DMS79 treated with DMSO at 0.1 percent for 48 hours (cell line): ENCODE results near the gene RAPGEF1.

Experiments used
- DNase-seq: peaks from one replicate; lab custom pipeline; 2025; lab: John Stamatoyannopoulos, UW

Gene RAPGEF1

DNA sequence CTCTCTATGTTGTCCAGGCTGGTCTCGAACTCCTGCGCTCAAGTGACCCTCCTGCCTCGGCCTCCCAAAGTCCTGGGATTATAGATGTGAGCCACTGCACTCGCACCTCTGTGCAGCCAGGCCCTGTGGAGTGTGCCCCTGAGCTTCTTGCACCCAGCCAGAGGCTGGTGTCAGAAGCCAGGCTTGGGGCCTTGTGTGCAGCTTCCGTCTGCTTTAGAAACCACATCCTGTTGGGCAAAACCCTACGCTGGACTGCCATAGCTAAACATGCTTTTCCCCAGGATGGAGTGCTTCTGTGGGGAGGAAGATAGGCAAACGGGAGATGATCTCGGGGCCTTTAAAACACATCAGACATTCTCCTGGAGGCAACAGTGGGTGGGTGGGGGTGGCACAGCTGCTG, 154.5 kb downstream of the RAPGEF1 start:
- no peak for DNase-seq

DNA sequence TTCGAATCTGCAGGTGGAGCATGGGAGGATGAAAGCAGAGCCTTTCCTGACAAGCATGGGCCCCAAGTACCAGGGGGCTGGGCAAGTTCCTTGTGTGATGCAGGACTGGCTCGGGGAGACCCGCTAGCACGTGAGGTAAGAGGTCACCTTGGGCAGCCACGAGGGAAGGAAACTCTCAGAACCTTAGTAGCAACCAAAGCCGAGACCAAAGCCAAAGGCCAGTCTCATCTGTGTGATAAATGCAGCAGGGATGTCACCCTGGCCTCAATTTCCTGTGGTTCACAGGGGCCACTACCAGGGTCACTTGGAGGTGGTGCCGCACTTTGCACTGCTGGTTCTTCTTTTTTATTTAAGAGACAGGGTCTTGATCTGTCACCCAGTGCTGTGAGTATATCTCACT, 155.0 kb downstream of the RAPGEF1 start:
- no peak for DNase-seq

GRCh38 chr9:131583836-131584555, 155.9 kb downstream of the RAPGEF1 start:
- no peak for DNase-seq

GRCh38 chr9:131583337-131583645, 156.6 kb downstream of the RAPGEF1 start:
- no peak for DNase-seq

GRCh38 chr9:131582466-131583336, 157.2 kb downstream of the RAPGEF1 start:
- no peak for DNase-seq

- no peak for DNase-seq
Measured at GRCh38 chr9:131582056-131582455, 157.8 kb downstream of the RAPGEF1 start.

DNA sequence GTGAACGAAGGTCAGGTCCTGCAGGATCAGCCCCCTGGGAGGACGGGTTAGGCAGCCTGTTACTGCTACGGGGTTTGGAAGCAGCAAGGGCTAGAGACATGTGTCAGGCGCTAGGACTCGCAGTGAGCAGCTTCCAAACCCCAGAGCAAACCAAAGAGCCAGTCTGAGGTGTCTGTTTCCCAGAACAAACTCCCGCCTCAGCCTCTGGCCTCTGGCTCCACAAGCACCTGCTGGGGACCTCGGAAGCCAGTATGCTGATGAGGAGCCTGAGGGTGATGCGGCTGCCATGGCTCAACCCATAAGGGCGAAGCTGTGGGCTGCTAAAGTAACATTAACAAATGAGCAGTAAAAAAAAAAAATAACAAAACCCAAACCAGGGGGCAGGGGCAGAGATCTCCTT, 159.5 kb downstream of the RAPGEF1 start:
- no peak for DNase-seq

DNA sequence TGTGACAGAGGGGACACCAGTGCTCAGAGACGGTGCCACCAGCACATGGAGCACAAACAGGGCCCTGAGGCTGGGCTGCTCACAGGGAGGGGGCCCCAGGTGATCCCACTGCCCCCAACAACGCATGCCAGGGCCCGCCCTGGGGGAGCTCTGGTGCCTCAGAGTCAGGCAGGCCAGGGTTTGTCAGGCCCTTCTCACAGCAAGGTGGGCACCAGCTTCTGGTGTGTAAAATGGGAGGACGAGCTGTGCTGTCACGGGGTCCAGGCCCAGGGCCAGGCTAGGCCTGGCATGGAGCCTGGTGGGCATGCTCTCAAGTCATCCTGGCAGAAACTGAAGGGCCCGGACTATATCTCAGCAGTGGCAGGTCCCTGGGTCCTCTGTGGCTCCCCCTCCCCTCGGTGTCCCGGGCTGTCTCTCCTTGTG, 160.1 kb downstream of the RAPGEF1 start:
- no peak for DNase-seq

DNA sequence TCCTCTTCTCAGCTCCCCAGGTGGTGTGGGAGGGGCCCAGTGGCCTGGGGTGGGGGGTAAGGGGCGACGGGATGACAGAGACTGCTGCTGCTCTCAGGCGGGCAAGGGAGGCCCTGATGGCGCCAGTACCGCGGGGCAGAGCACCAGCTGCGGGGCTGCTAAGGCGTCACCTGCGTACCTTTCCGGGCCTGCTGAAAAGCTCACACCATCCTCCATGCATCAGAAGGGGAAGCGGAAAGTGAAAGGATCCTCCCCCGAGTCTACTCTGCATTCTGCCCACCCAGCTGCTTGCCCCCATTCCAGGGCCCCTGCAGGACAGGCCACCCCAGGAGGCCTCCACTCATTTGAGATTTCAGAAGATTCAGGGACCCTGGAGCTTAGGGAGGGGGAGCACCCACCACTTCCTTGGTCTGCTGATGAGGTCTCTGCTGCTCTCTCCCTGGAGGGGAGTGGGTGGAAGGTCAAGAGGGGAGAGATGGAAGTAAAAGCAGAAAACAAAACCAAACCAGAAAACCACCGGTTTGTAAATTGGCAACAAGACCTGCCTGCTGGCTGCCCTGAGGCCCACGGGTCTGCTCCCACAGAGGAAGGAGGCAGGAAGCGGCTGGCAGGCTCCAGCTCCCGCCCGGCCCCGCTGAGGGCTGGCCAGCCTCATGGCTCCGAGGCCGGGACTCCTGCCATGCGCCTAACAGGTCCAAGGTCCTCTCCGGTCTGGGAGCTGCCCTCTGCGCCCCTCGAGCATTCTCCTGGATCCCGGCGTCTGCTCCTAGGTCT, 161.0 kb downstream of the RAPGEF1 start:
- no peak for DNase-seq

- DNase-seq, result no peak
Measured at GRCh38 chr9:131578021-131578420, 161.9 kb downstream of the RAPGEF1 start.

DNA sequence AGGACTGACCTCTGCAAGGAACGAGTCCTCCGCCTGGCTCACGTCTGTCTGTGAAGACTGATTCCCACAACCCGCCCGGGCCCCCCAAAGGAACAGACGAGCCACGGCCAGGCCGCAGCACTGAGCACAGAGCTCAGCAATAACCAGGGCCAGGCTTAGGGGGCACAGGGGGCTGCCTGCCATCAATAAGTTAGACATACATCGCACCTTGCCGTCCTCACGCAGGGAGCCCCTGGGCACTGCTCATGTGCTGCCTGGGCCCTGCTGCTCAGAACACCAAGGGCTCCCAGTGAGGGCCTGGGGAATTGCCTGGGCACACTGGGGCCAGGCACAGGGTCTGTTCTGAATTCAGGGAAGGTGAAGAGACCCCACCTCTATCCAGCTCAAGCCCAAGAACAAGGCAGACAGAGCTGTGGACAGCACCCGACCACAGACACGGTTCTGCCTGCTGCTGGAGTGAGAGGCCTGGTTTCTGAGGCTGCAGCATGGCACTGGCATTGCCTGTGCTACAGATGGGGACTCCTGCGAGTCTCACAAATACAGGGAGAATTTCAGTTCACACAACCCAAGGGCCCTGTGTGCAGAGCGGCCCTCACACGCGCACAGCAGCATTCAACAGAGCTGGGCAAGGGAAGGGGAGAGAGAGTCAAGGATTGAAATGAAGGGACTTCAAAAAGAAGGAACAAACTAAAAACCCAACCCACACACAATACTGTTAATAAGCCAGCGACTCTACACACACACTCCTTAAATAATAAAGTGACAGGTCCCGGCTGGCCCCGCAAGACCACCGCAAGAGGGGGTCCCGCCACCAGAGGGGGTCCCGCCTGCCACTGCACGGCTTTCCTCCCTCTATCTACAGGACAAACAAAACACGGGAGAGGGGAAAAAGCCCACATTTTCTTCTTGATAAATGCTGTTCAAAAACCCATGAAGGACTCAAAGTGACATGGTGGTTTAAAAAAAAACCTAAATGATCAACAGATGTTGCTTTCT, 162.6 kb downstream of the RAPGEF1 start:
- DNase-seq, result no peak

DNA sequence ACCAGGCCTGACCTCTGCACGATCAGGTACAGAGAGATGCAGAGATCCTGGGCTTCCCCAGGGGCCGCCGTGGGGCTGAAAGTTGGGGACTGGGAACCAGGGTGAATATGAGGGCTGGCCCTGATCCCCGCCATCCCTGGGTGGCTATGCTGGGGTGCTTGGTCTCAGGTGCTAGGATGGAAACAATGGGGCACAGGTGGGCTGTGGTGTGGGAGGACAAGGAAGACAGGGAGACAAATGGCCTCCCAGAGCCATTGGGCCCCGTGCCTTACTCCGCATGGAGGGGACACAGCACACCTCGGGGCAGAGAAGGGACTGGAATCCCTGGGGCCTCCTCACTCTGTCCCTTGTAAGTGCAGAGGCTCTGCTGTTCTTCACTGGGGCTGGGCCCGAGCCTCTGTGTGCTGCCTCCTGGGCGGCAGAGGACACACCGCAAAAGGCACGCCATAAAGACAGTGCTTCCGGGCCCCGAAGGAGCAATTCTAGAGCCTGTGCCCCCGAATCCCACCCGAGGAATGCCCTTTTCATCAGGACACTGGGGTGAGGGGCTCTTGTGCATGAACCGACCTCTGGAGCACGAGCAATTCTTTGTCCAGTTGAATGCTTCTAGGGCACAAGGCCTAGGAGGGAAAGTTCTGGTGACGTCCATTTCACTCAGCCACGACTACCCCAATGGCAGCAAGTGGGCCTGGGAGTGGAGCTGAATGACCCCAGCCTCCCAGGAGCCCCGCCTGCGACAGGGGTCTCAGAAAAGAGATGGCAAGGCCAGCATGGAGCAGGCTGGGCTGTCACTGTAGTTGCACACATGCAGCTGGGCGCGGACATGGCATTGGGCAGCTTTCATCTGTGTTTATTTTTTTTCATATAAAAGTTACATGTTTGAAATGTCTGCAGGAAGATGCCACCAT, 163.7 kb downstream of the RAPGEF1 start:
- no peak for DNase-seq

GRCh38 chr9:131574730-131575640, 164.9 kb downstream of the RAPGEF1 start:
- no peak for DNase-seq

- DNase-seq, result no peak
Measured at GRCh38 chr9:131567910-131568309, 172.0 kb downstream of the RAPGEF1 start.

GRCh38 chr9:131566158-131566557, 173.7 kb downstream of the RAPGEF1 start:
- no peak for DNase-seq

- DNase-seq, result no peak
Measured at GRCh38 chr9:131565369-131565768, 174.5 kb downstream of the RAPGEF1 start.

- no peak for DNase-seq
Measured at GRCh38 chr9:131562032-131562959, 177.6 kb downstream of the RAPGEF1 start.

- no peak for DNase-seq
Measured at GRCh38 chr9:131559421-131560000, 180.4 kb downstream of the RAPGEF1 start.
